ENCODE measurements around the gene SLX4IP.

Gene SLX4IP

GRCh38 chr20:10430000-10430466 is 5.1 kb upstream of the SLX4IP start:
- peak overlapping the region; percentile 80 for H3K4me2 ChIP-seq (ENCODE audit: low read length)

GRCh38 chr20:10430704-10431103 is 4.4 kb upstream of the SLX4IP start:
- peak overlapping the region; percentile 69 for H3K27ac ChIP-seq (ENCODE audit: low read length)
- H3K9ac ChIP-seq (ENCODE audit: low read length) = peak overlapping the region; percentile 3
- TF ChIP-seq CTCF (IDR thresholded peaks at IDR 0.05; ENCODE audit: low read depth, low read length) (no peak), EZH2phosphoT487 (IDR thresholded peaks at IDR 0.05; ENCODE audit: low read depth) (no peak)
- peaks cover 66% of the 10 kb centered on the region for H3K79me2 ChIP-seq (ENCODE audit: low read length)
- peak overlapping the region; percentile 80 for H3K4me2 ChIP-seq (ENCODE audit: low read length)
- H3K4me3 ChIP-seq (ENCODE audit: low read length) = peak overlapping the region; percentile 60
- no peaks in the 10 kb centered on the region for H3K9me3 ChIP-seq (ENCODE audit: insufficient read depth, low read length)
- H3K27me3 ChIP-seq (ENCODE audit: low read depth, low read length) = no peaks in the 10 kb centered on the region
- H3K36me3 ChIP-seq (replicated peaks; ENCODE audit: low read depth, low read length) = peaks cover 3% of the 10 kb centered on the region
- H2AFZ ChIP-seq (ENCODE audit: low read depth, low read length) = no peak overlapping the region
- peaks cover 46% of the 10 kb centered on the region for H3K4me1 ChIP-seq (ENCODE audit: low read length)
- H4K20me1 ChIP-seq (ENCODE audit: insufficient read depth, low read length) = peaks cover 49% of the 10 kb centered on the region

More at GRCh38 chr20:10430000-10430466, 5.1 kb upstream of the SLX4IP start:
- Histone ChIP-seq H3K79me2 (ENCODE audit: low read length) (peaks cover 66% of the 10 kb centered on the region), H3K9ac (ENCODE audit: low read length) (peak overlapping the region; percentile 3; the same call in 1 of the 2 replicates), H4K20me1 (ENCODE audit: insufficient read depth, low read length) (peaks cover 56% of the 10 kb centered on the region), H3K36me3 (replicated peaks; ENCODE audit: low read depth, low read length) (peaks cover 3% of the 10 kb centered on the region), H3K4me1 (ENCODE audit: low read length) (peaks cover 44% of the 10 kb centered on the region), H2AFZ (ENCODE audit: low read depth, low read length) (no peak overlapping the region), H3K9me3 (ENCODE audit: insufficient read depth, low read length) (no peaks in the 10 kb centered on the region), H3K4me3 (ENCODE audit: low read length) (peak overlapping the region; percentile 60), H3K27ac (ENCODE audit: low read length) (peak overlapping the region; percentile 69), H3K27me3 (ENCODE audit: low read depth, low read length) (no peaks in the 10 kb centered on the region)
- TF ChIP-seq CTCF (IDR thresholded peaks at IDR 0.05; ENCODE audit: low read depth, low read length) (no peak), EZH2phosphoT487 (IDR thresholded peaks at IDR 0.05; ENCODE audit: low read depth) (no peak)

GRCh38 chr20:10432079-10432478 is 3.0 kb upstream of the SLX4IP start:
- Histone ChIP-seq H3K9ac (ENCODE audit: low read length) (no peak overlapping the region), H3K36me3 (replicated peaks; ENCODE audit: low read depth, low read length) (peaks cover 3% of the 10 kb centered on the region), H3K79me2 (ENCODE audit: low read length) (peaks cover 67% of the 10 kb centered on the region), H3K27ac (ENCODE audit: low read length) (peak overlapping the region; percentile 69), H3K9me3 (ENCODE audit: insufficient read depth, low read length) (no peaks in the 10 kb centered on the region), H3K4me1 (ENCODE audit: low read length) (peaks cover 52% of the 10 kb centered on the region), H3K4me3 (ENCODE audit: low read length) (peak overlapping the region; percentile 60), H3K4me2 (ENCODE audit: low read length) (peak overlapping the region; percentile 80), H3K27me3 (ENCODE audit: low read depth, low read length) (no peaks in the 10 kb centered on the region), H2AFZ (ENCODE audit: low read depth, low read length) (no peak overlapping the region), H4K20me1 (ENCODE audit: insufficient read depth, low read length) (peaks cover 44% of the 10 kb centered on the region)
- no peak for TF ChIP-seq CTCF (IDR thresholded peaks at IDR 0.05; ENCODE audit: low read depth, low read length)
- TF ChIP-seq EZH2phosphoT487 (IDR thresholded peaks at IDR 0.05; ENCODE audit: low read depth) = no peak

- H3K79me2 ChIP-seq (ENCODE audit: low read length) = peaks cover 60% of the 10 kb centered on the region
- peak overlapping the region; percentile 86 for H3K4me3 ChIP-seq (ENCODE audit: low read length)
- peak overlapping the region; percentile 87 for H3K4me2 ChIP-seq (ENCODE audit: low read length)
- peak overlapping the region; percentile 96; the same call in 1 of the 2 replicates for H2AFZ ChIP-seq (ENCODE audit: low read depth, low read length)
- peak overlapping the region; percentile 84 for H3K9ac ChIP-seq (ENCODE audit: low read length)
- no peaks in the 10 kb centered on the region for H3K27me3 ChIP-seq (ENCODE audit: low read depth, low read length)
- no peaks in the 10 kb centered on the region for H3K9me3 ChIP-seq (ENCODE audit: insufficient read depth, low read length)
- TF ChIP-seq CTCF (IDR thresholded peaks at IDR 0.05; ENCODE audit: low read depth, low read length) = no peak
- TF ChIP-seq EZH2phosphoT487 (IDR thresholded peaks at IDR 0.05; ENCODE audit: low read depth) = no peak
- peak overlapping the region; percentile 87; the same call in 1 of the 2 replicates for H3K27ac ChIP-seq (ENCODE audit: low read length)
- H3K4me1 ChIP-seq (ENCODE audit: low read length) = peaks cover 46% of the 10 kb centered on the region
- peaks cover 34% of the 10 kb centered on the region for H4K20me1 ChIP-seq (ENCODE audit: insufficient read depth, low read length)
- H3K36me3 ChIP-seq (replicated peaks; ENCODE audit: low read depth, low read length) = peaks cover 3% of the 10 kb centered on the region
These were observed 2.0 kb upstream of the SLX4IP start for GRCh38 chr20:10433014-10433622.
